Measurements from ENCODE around the gene NPM1.
"Not testable (repeated sequence)": the region's sequence is repeated elsewhere in the genome, so short reads cannot be mapped to it uniquely, and the experiment has no call there.

NPM1 gene

GRCh38 chr5:171386006-171386671 lies 1.5 kb upstream of the NPM1 start:
- no peak for DNase-seq

- no peak for DNase-seq
These were observed 746 bp upstream of the NPM1 start for GRCh38 chr5:171386861-171387344.

GRCh38 chr5:171387970-171388815 lies 544 bp downstream of the NPM1 start:
- peak; percentile 87 for DNase-seq

- DNase-seq: no peak
These were observed 1.1 kb downstream of the NPM1 start for GRCh38 chr5:171388816-171389168.

GRCh38 chr5:171390883-171391677 lies 3.4 kb downstream of the NPM1 start:
- DNase-seq: no peak

GRCh38 chr5:171391996-171392577 lies 4.4 kb downstream of the NPM1 start:
- DNase-seq: no peak

- DNase-seq: no peak
These were observed 5.0 kb downstream of the NPM1 start for GRCh38 chr5:171392585-171393159.

- DNase-seq: no peak
These were observed 7.4 kb downstream of the NPM1 start for GRCh38 chr5:171395042-171395441.

GRCh38 chr5:171396583-171396982 lies 8.9 kb downstream of the NPM1 start:
- DNase-seq: not testable (repeated sequence)

- DNase-seq: no peak
These were observed 9.5 kb downstream of the NPM1 start for GRCh38 chr5:171397190-171397589.

GRCh38 chr5:171397599-171397998 lies 9.9 kb downstream of the NPM1 start:
- DNase-seq: no peak

- not testable (repeated sequence) for DNase-seq
These were observed 11.0 kb downstream of the NPM1 start for GRCh38 chr5:171398660-171399059.

GRCh38 chr5:171400169-171400568 lies 12.5 kb downstream of the NPM1 start:
- DNase-seq: no peak

- no peak for DNase-seq
These were observed 13.7 kb downstream of the NPM1 start for GRCh38 chr5:171401167-171401947.

GRCh38 chr5:171402751-171403150 lies 15.1 kb downstream of the NPM1 start:
- DNase-seq: not testable (repeated sequence)

- DNase-seq: no peak
These were observed 18.0 kb downstream of the NPM1 start for GRCh38 chr5:171405615-171406014.

GRCh38 chr5:171407234-171407633 lies 19.6 kb downstream of the NPM1 start:
- DNase-seq: no peak

GRCh38 chr5:171409164-171410136 lies 21.8 kb downstream of the NPM1 start:
- no peak for DNase-seq

- DNase-seq: no peak
These were observed 22.5 kb downstream of the NPM1 start for GRCh38 chr5:171410181-171410580.

- DNase-seq: no peak
These were observed 24.5 kb downstream of the NPM1 start for GRCh38 chr5:171412186-171412585.
